ENCODE measurements around the gene SLC6A8.
"Not testable (repeated sequence)": the region's sequence is repeated elsewhere in the genome, so short reads cannot be mapped to it uniquely, and the experiment has no call there.

The SLC6A8 gene

DNA sequence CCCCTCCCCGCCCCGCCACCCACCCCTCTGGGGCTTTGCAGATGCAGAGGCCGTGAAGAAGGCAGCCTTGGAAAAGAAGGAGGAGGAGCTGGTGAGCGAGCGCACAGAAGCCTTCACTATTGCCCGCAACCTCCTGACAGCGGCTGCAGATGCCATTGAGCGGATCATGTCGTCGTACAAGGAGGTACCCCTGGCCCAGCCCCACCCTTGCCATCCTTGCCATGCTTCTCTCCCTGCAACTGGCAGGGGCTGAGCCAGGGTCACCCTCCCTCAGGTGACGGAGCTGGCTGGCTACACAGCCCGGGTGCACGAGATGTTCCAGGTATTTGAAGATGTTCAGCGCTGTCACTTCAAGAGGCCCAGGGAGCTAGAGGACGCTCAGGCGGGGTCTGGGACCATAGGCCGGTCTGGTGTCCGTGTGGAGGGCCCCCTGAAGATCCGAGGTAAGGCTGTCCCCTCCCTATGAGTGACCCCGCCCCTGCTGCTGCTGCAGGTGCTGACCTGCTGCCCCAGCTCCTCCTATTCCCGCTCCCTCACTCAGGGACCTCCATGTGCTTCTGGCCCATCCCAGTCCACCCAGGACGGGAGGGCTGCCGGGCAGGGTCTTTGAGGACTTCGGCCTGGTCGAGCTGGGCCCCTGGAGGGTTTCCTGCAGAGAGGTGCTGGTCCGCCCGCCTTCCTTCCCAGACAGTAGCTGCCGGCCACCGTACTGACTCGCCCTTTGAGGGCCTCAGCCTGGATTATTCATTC, 48.5 kb downstream of the SLC6A8 start:
- no peak overlapping the region for H3K4me3 ChIP-seq (ENCODE audit: low read depth, low read length)

DNA sequence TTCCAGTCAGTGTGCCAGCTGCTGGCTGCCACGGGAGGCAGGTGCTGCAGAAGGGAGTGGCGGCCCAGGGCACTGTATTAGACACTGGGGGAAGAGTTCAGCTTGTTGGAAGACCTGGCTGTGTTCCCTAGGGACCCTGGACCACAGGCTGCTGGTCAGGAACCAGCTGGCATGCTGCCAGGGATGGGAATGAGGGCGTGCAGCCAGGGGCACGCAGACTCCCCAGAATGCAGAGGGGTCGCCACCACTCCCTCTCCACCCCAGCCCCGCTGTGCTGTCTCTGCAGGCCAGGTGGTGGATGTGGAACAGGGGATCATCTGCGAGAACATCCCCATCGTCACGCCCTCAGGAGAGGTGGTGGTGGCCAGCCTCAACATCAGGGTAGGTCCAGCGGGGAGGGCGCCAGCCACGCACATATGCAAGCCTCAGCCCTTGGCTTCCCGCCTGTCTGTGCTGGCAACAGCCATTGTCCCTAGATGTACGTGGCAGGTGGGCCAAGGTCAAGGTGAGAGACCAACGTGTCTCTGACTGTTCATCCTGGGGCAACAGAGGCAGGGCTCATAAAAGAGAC, 49.2 kb downstream of the SLC6A8 start:
- TF ChIP-seq CTCF (IDR thresholded peaks at IDR 0.05; ENCODE audit: insufficient read depth, low read depth, low read length, missing control alignments) = no peak
- no peak for DNase-seq (ENCODE audit: low read depth)
- H3K4me3 ChIP-seq (ENCODE audit: low read depth, low read length) = no peak overlapping the region

More for the DNA sequence above, 48.5 kb downstream of the SLC6A8 start:
- TF ChIP-seq CTCF (IDR thresholded peaks at IDR 0.05; ENCODE audit: insufficient read depth, low read depth, low read length, missing control alignments) = no peak
- DNase-seq (ENCODE audit: low read depth) = no peak

DNA sequence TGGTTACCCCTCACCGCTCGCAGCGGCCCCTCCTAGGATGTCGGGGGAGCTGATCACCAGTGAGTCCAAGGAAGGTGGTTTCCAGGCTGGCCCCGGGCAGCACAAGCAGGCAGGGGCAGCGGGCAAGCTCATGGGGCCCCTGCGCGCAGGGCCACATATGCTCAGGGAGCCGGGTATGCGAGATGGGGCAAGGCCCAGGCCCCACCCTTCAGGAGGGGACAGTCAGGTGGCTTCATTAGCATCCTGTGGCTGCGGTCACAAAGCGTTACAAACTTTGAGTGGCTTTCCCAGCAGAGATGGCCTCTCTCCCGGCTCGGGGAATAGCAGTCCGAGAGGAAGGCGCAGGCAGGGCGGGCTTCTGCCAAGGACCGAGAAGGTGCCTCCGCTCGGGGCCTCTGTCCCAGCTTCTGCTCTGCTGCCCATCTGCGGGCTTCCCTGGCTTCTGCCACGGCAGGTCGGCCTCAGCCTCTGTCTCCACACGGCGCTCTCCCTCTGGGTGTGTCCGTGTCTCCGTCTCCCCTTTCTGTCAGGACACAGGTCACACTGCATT, 50.4 kb downstream of the SLC6A8 start:
- no peak for TF ChIP-seq CTCF (IDR thresholded peaks at IDR 0.05; ENCODE audit: insufficient read depth, low read depth, low read length, missing control alignments)
- H3K4me3 ChIP-seq (ENCODE audit: low read depth, low read length) = no peak overlapping the region
- no peak for DNase-seq (ENCODE audit: low read depth)

DNA sequence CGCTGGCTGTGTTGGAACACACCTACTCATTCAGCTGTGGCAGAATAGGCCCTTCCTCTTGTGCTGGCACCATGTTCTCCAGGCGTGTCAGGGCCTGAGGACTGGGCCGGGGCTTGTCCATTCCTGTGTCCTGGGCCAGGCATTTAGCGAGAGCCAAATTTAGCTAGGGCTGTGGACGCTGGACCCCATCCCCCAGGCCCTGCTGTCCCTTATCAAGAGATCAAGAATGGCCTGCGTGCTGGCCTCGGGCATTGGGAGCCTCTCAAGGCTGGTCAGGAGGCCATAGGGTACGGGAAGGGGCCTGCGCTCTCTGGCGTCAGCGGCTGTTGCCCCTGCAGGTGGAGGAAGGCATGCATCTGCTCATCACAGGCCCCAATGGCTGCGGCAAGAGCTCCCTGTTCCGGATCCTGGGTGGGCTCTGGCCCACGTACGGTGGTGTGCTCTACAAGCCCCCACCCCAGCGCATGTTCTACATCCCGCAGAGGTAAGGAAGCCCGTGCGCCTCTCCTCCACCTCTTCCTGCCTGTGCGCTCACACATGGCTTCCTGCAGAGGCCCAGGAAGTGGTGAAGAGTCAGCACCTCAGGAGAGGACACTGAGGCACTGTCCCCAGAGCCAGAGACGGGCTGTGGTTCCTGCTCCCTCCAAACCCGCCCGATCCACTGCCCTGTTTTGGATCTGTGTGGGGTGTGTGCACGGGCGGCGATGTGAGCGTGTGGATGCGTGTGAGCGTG, 52.2 kb downstream of the SLC6A8 start:
- no peak for TF ChIP-seq CTCF (IDR thresholded peaks at IDR 0.05; ENCODE audit: insufficient read depth, low read depth, low read length, missing control alignments)
- no peak overlapping the region for H3K4me3 ChIP-seq (ENCODE audit: low read depth, low read length)
- DNase-seq (ENCODE audit: low read depth) = no peak

- no peak overlapping the region for H3K4me3 ChIP-seq (ENCODE audit: low read depth, low read length)
- no peak for TF ChIP-seq CTCF (IDR thresholded peaks at IDR 0.05; ENCODE audit: insufficient read depth, low read depth, low read length, missing control alignments)
- DNase-seq (ENCODE audit: low read depth) = no peak
Observed at GRCh38 chrX:153740631-153741222, 53.0 kb downstream of the SLC6A8 start.

- TF ChIP-seq CTCF (IDR thresholded peaks at IDR 0.05; ENCODE audit: insufficient read depth, low read depth, low read length, missing control alignments) = no peak
- DNase-seq (ENCODE audit: low read depth) = no peak
- H3K4me3 ChIP-seq (ENCODE audit: low read depth, low read length) = no peak overlapping the region
Observed at GRCh38 chrX:153741446-153741845, 53.7 kb downstream of the SLC6A8 start.

- not testable (repeated sequence) for DNase-seq (ENCODE audit: low read depth); H3K4me3 ChIP-seq (ENCODE audit: low read depth, low read length)
Observed at GRCh38 chrX:153742111-153742510, 54.4 kb downstream of the SLC6A8 start.

DNA sequence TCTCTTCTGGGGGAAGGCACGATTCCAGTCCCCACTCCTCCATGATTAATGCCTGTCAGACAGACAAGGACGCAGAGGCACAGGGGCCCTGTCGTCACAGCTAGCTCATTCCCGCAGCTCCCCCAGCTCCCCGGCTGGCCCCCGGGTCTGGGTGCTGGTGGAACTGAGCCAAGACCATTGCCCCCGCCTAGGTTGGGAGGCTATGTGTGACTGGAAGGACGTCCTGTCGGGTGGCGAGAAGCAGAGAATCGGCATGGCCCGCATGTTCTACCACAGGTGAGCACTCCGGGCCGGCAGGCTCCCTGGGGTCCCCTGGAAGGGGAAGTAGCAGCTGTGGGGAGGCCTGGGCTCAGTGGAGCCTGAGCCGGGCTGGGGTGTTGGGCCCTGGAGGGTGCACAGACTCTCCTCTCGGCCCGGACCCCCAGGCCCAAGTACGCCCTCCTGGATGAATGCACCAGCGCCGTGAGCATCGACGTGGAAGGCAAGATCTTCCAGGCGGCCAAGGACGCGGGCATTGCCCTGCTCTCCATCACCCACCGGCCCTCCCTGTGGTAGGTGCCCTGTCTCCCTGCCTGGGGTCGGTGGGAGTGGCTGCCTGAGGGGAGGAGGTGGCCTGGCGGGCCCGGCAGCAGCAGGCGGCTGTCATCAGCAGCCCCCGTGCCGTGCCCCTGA, 55.2 kb downstream of the SLC6A8 start:
- DNase-seq (ENCODE audit: low read depth); H3K4me3 ChIP-seq (ENCODE audit: low read depth, low read length): not testable (repeated sequence)

- not testable (repeated sequence) for DNase-seq (ENCODE audit: low read depth); H3K4me3 ChIP-seq (ENCODE audit: low read depth, low read length)
Observed at GRCh38 chrX:153743468-153744209, 55.9 kb downstream of the SLC6A8 start.
